ENCODE data around the gene FAM32A.

GRCh38 chr19:16185123-16185767, at the start of gene FAM32A:
- peak; percentile 89 for TF ChIP-seq POLR2A (IDR thresholded peaks at IDR 0.05; ENCODE audit: low read depth, low read length)
- TF ChIP-seq POLR2AphosphoS5 (IDR thresholded peaks at IDR 0.05; ENCODE audit: low read depth, low read length), result peak; percentile 91
- peak; percentile 89 for TF ChIP-seq TAF1 (IDR thresholded peaks at IDR 0.05; ENCODE audit: low read depth, low read length)
- no peak for TF ChIP-seq PAX5 (IDR thresholded peaks at IDR 0.05; ENCODE audit: insufficient read depth, low read length, severe bottlenecking)
